Neural progenitor cell (in vitro differentiated cells): ENCODE results near the gene PTPRT. TPM values are rescaled to one million over a fixed set of nuclear protein-coding genes. Genes with fewer than 3 reads are reported as not detected.
"Not testable (repeated sequence)": the region's sequence is repeated elsewhere in the genome, so short reads cannot be mapped to it uniquely, and the experiment has no call there.

Experiments
- DNase-seq: peaks from one replicate; pipeline ENCODE4 v3.0.0-alpha.2; 2016; ENCODE audit warnings: low spot score
- H2AFZ ChIP-seq: fragments of 200-600 bp; sonication (generic); replicated peaks from 2 replicates; pipeline ENCODE4 v1.6.1; 2016; ENCODE audit warnings: antibody characterized with exemption
- H3F3A ChIP-seq: fragments of 200-600 bp; sonication (generic); 2 replicates; pipeline ENCODE4 v1.6.1; 2016; ENCODE audit warnings: antibody characterized with exemption, low read depth
- H3K27ac ChIP-seq: fragments of 200-600 bp; sonication (generic); 2 replicates; pipeline ENCODE4 v1.5.1; 2016; ENCODE audit warnings: mild to moderate bottlenecking
- H3K27me3 ChIP-seq: fragments of 200-600 bp; sonication (generic); 2 replicates; pipeline ENCODE4 v1.6.1; 2016; ENCODE audit warnings: mild to moderate bottlenecking, moderate library complexity
- H3K36me3 ChIP-seq: fragments of 200-600 bp; sonication (generic); 2 replicates; pipeline ENCODE4 v1.5.1; 2016
- H3K4me1 ChIP-seq: fragments of 200-600 bp; sonication (generic); 2 replicates; pipeline ENCODE4 v1.6.1; 2016; ENCODE audit warnings: mixed run types
- H3K4me2 ChIP-seq: fragments of 200-600 bp; sonication (generic); 2 replicates; pipeline ENCODE4 v1.6.1; 2016
- H3K4me3 ChIP-seq: fragments of 200-600 bp; sonication (generic); 2 replicates; pipeline ENCODE4 v1.5.1; 2016
- H3K79me2 ChIP-seq: fragments of 200-600 bp; sonication (generic); 2 replicates; pipeline ENCODE4 v1.6.1; 2016; ENCODE audit warnings: low read depth
- H3K9ac ChIP-seq: fragments of 200-600 bp; sonication (generic); 2 replicates; pipeline ENCODE4 v1.6.1; 2016
- H3K9me3 ChIP-seq: fragments of 200-600 bp; sonication (generic); 2 replicates; pipeline ENCODE4 v1.5.1; 2016; ENCODE audit warnings: low read depth
- H4K20me1 ChIP-seq: fragments of 200-600 bp; sonication (generic); 2 replicates; pipeline ENCODE4 v1.6.1; 2016; ENCODE audit warnings: low read depth
- H3K27ac Mint-ChIP-seq: 3 replicates; pipeline ENCODE4 v1.8.0; 2021; ENCODE audit warnings: mixed read lengths
- H3K27me3 Mint-ChIP-seq: 2 replicates; pipeline ENCODE4 v1.8.0; 2022; ENCODE audit warnings: low read depth, mild to moderate bottlenecking, inconsistent platforms, moderate library complexity, mixed read lengths; ENCODE audit not compliant: insufficient read depth
- H3K36me3 Mint-ChIP-seq: 3 replicates; pipeline ENCODE4 v1.8.0; 2021; ENCODE audit warnings: mixed read lengths
- H3K4me1 Mint-ChIP-seq: 3 replicates; pipeline ENCODE4 v1.8.0; 2021; ENCODE audit warnings: mixed read lengths
- H3K4me3 Mint-ChIP-seq: 3 replicates; pipeline ENCODE4 v1.8.0; 2021; ENCODE audit warnings: mild to moderate bottlenecking, moderate library complexity, mixed read lengths
- H3K9me3 Mint-ChIP-seq: 3 replicates; pipeline ENCODE4 v1.8.0; 2020; ENCODE audit warnings: mixed read lengths
- CTCF ChIP-seq: fragments of 200-600 bp; sonication (generic); IDR thresholded peaks from 2 replicates; pipeline ENCODE4 v1.5.1; 2017; ENCODE audit warnings: antibody characterized with exemption, mild to moderate bottlenecking
- EZH2 ChIP-seq: fragments of 200-600 bp; sonication (generic); IDR thresholded peaks from 2 replicates; pipeline ENCODE4 v1.6.1; 2017; ENCODE audit warnings: antibody characterized with exemption, mild to moderate bottlenecking, moderate library complexity
- EZH2phosphoT487 ChIP-seq: fragments of 200-600 bp; sonication (generic); IDR thresholded peaks from 2 replicates; pipeline ENCODE4 v1.6.1; 2017; ENCODE audit warnings: antibody characterized with exemption
- total RNA-seq: library from RNA; depleted of rRNA; stranded (reverse); fragments of >200 nt; gene quantifications from 2 replicates; pipeline ENCODE4 v1.2.3, GENCODE V29; 2015; ENCODE audit warnings: low replicate concordance

The PTPRT gene
- total RNA-seq, 1 donor from 2014 or later, result 1.1 TPM

DNA sequence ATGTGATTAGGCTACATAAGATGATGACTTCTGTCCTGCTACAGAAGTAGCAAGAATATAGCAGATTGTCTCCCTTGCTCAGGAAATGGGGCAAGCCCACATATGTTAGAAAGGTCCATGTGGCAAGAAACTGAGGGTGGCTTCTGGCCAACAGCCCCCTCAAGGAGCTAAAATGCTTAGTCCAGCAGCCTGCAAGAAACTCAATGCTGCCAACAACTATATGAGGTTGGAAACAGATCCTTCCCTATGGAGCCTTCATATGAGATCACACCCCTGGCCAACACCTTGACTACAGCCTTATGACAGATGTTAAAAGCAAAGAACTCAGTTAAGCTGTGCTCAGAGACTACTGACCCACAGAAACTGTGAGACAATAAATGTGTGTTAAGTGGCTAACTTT lies 22.1 kb downstream of the PTPRT start:
- Histone ChIP-seq H3K36me3 (no peaks in the 10 kb centered on the region), H3F3A (no peaks in the 10 kb centered on the region), H3K4me3 (no peak overlapping the region), H3K4me2 (no peak overlapping the region), H2AFZ (no peak overlapping the region), H3K9me3 (no peaks in the 10 kb centered on the region), H3K4me1 (no peaks in the 10 kb centered on the region), H4K20me1 (no peaks in the 10 kb centered on the region), H3K27ac (no peak overlapping the region), H3K9ac (no peak overlapping the region), H3K27me3 (no peaks in the 10 kb centered on the region), H3K79me2 (no peaks in the 10 kb centered on the region)
- H3K4me3 Mint-ChIP-seq, result no peak overlapping the region
- no peak overlapping the region for H3K27ac Mint-ChIP-seq
- H3K4me1 Mint-ChIP-seq, result peaks cover 6% of the 10 kb centered on the region
- H3K36me3 Mint-ChIP-seq, result no peaks in the 10 kb centered on the region
- peaks cover 7% of the 10 kb centered on the region for H3K27me3 Mint-ChIP-seq
- DNase-seq, result no peak
- no peak for TF ChIP-seq EZH2phosphoT487
- TF ChIP-seq EZH2, result no peak
- no peak for TF ChIP-seq CTCF
- peaks cover 4% of the 10 kb centered on the region for H3K9me3 Mint-ChIP-seq

DNA sequence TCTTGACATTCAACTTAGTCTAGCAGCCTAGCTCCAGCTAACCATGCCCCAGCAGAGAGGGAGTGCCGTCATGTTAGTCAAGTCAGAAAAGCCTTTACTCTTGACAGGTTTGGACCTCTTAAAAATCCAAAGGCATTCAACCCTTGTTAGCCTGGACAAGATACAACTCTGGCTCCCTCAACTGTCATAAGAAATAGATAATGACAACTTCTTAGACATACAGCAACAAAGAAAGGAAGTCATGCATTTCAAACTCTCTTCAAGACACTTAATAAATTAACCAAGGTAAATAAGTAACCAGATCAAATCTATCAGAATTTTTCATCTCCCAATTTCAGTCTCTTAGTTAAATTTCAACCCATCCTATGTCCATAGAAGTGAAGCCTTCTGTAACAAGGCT lies 22.7 kb downstream of the PTPRT start:
- no peaks in the 10 kb centered on the region for H3K27me3 ChIP-seq
- no peak overlapping the region for H3K4me3 ChIP-seq
- DNase-seq, result no peak
- Mint-ChIP-seq H3K4me1 (peaks cover 4% of the 10 kb centered on the region), H3K9me3 (peaks cover 4% of the 10 kb centered on the region), H3K36me3 (no peaks in the 10 kb centered on the region), H3K27ac (no peak overlapping the region), H3K27me3 (peaks cover 9% of the 10 kb centered on the region), H3K4me3 (no peak overlapping the region)
- H3K79me2 ChIP-seq, result no peaks in the 10 kb centered on the region
- no peaks in the 10 kb centered on the region for H4K20me1 ChIP-seq
- H3K27ac ChIP-seq, result no peak overlapping the region
- H3K4me1 ChIP-seq, result no peaks in the 10 kb centered on the region
- no peaks in the 10 kb centered on the region for H3K36me3 ChIP-seq
- no peaks in the 10 kb centered on the region for H3K9me3 ChIP-seq
- H3F3A ChIP-seq, result no peaks in the 10 kb centered on the region
- no peak overlapping the region for H3K9ac ChIP-seq
- no peak overlapping the region for H2AFZ ChIP-seq
- no peak overlapping the region for H3K4me2 ChIP-seq
- TF ChIP-seq EZH2phosphoT487, result no peak
- no peak for TF ChIP-seq EZH2
- TF ChIP-seq CTCF, result no peak

- H3K4me3 Mint-ChIP-seq, result no peak overlapping the region
- H3K27ac Mint-ChIP-seq, result no peak overlapping the region
- H3K9me3 Mint-ChIP-seq, result peaks cover 4% of the 10 kb centered on the region
- Histone ChIP-seq H3K4me1 (no peaks in the 10 kb centered on the region), H3K36me3 (no peaks in the 10 kb centered on the region), H3K79me2 (no peaks in the 10 kb centered on the region), H4K20me1 (no peaks in the 10 kb centered on the region), H3F3A (no peaks in the 10 kb centered on the region), H3K27ac (no peak overlapping the region), H2AFZ (no peak overlapping the region), H3K9ac (no peak overlapping the region), H3K4me2 (no peak overlapping the region), H3K27me3 (no peaks in the 10 kb centered on the region), H3K4me3 (no peak overlapping the region), H3K9me3 (no peaks in the 10 kb centered on the region)
- H3K36me3 Mint-ChIP-seq, result no peaks in the 10 kb centered on the region
- peaks cover 9% of the 10 kb centered on the region for H3K27me3 Mint-ChIP-seq
- H3K4me1 Mint-ChIP-seq, result no peaks in the 10 kb centered on the region
- TF ChIP-seq EZH2 (no peak), EZH2phosphoT487 (no peak), CTCF (no peak)
- DNase-seq, result no peak
Measured at GRCh38 chr20:43165611-43166010, 24.1 kb downstream of the PTPRT start.

- not testable (repeated sequence) for H3K4me2 ChIP-seq, H3K36me3 ChIP-seq, H3K4me1 Mint-ChIP-seq, H3K27ac Mint-ChIP-seq, H3K9ac ChIP-seq, H3K4me3 ChIP-seq, DNase-seq, H3K27ac ChIP-seq, H3K27me3 ChIP-seq, H2AFZ ChIP-seq, H3K79me2 ChIP-seq, H3K9me3 Mint-ChIP-seq, H3F3A ChIP-seq, H3K4me1 ChIP-seq, H3K36me3 Mint-ChIP-seq, H3K4me3 Mint-ChIP-seq, H3K9me3 ChIP-seq, H4K20me1 ChIP-seq
- H3K27me3 Mint-ChIP-seq, result peaks cover 13% of the 10 kb centered on the region
Measured at GRCh38 chr20:43164736-43165135, 25.0 kb downstream of the PTPRT start.
